GM10248 (cell line): ENCODE results near the gene NXPH1.

Experiments
- CTCF ChIA-PET: fragments of 300-600 bp; sonication (Branson Sonifier 250); formaldehyde crosslinking; extraction: SDS; loops from one replicate; lab custom pipeline; 2021; ENCODE audit warnings: antibody characterized with exemption; lab: Yijun Ruan, JAX
- POLR2A ChIA-PET: fragments of 350-650 bp; sonication (Branson Sonifier 250); formaldehyde crosslinking; extraction: SDS; loops from one replicate; lab custom pipeline; 2020; ENCODE audit warnings: antibody characterized with exemption; lab: Yijun Ruan, JAX
- DNase-seq: peaks from one replicate; pipeline ENCODE4 v3.0.0; 2012; ENCODE audit errors: extremely low spot score
- TF ChIP-seq, protein P1 (sequence below): IDR thresholded peaks from 2 replicates; pipeline ENCODE4 v1.5.1; 2012; ENCODE audit warnings: mild to moderate bottlenecking, low read depth; ENCODE audit errors: extremely low read depth, missing control alignments, control extremely low read depth

The NXPH1 gene

DNA sequence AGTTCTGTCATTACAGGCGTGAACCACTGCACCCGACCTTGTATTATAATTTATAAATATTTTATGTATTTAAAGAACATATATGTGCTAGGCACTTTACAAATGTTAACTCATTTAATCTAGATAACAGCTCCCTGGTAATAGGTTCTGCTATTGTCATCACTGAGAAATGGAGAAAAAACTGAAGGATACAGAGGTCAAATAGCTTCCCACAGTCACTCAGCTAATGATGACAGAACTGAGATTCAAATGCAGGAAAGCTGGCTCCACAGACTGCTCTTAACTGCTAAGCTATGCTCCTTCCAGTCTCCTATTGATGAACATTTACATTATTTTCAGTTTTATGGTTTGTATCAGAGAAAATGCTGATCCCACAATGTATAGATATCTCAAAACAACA lies 28.9 kb downstream of the NXPH1 start:
- POLR2A ChIA-PET: no interaction called here
- DNase-seq: no peak
- CTCF ChIA-PET: interaction anchor here (2.1 kb wide), 1 partner anchor 15 kb away, joined by 5 read pairs; no protein-coding TSS in a partner anchor
- TF ChIP-seq, protein P1, sequence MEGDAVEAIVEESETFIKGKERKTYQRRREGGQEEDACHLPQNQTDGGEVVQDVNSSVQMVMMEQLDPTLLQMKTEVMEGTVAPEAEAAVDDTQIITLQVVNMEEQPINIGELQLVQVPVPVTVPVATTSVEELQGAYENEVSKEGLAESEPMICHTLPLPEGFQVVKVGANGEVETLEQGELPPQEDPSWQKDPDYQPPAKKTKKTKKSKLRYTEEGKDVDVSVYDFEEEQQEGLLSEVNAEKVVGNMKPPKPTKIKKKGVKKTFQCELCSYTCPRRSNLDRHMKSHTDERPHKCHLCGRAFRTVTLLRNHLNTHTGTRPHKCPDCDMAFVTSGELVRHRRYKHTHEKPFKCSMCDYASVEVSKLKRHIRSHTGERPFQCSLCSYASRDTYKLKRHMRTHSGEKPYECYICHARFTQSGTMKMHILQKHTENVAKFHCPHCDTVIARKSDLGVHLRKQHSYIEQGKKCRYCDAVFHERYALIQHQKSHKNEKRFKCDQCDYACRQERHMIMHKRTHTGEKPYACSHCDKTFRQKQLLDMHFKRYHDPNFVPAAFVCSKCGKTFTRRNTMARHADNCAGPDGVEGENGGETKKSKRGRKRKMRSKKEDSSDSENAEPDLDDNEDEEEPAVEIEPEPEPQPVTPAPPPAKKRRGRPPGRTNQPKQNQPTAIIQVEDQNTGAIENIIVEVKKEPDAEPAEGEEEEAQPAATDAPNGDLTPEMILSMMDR: no peak

GRCh38 chr7:8465338-8465737 lies 31.9 kb downstream of the NXPH1 start:
- DNase-seq: no peak
- CTCF ChIA-PET: interaction anchor here (0.9 to 1.4 kb wide), 3 partner anchors 17 to 29 kb away, joined by 3 to 5 read pairs (median 4); no protein-coding TSS in a partner anchor
- TF ChIP-seq, protein P1: no peak
- POLR2A ChIA-PET: no interaction called here

- CTCF ChIA-PET: interaction anchor here (1.4 kb wide), 1 partner anchor 11 kb away, joined by 3 read pairs; no protein-coding TSS in a partner anchor
- POLR2A ChIA-PET: no interaction called here
- no peak for DNase-seq
- TF ChIP-seq, protein P1: no peak
These were observed 47.1 kb downstream of the NXPH1 start for GRCh38 chr7:8480527-8480926.

- ChIA-PET CTCF (interaction anchor here (1.4 kb wide), 1 partner anchor 12 kb away, joined by 3 read pairs; no protein-coding TSS in a partner anchor), POLR2A (no interaction called here)
- DNase-seq: no peak
- TF ChIP-seq, protein P1: no peak
These were observed 47.7 kb downstream of the NXPH1 start for GRCh38 chr7:8481096-8481495.

GRCh38 chr7:8481752-8482446 lies 48.5 kb downstream of the NXPH1 start:
- no peak for DNase-seq
- TF ChIP-seq, protein P1: no peak
- POLR2A ChIA-PET: no interaction called here
- CTCF ChIA-PET: interaction anchor here (1.3 to 1.4 kb wide), 2 partner anchors 12 to 19 kb away, joined by 3 read pairs; no protein-coding TSS in a partner anchor

- CTCF ChIA-PET: interaction anchor here (1.0 to 3.1 kb wide), 2 partner anchors 10 to 38 kb away, joined by 3 to 10 read pairs; no protein-coding TSS in a partner anchor
These were observed 57.1 kb downstream of the NXPH1 start for GRCh38 chr7:8490391-8491045.

More at GRCh38 chr7:8490391-8491045, 57.1 kb downstream of the NXPH1 start:
- TF ChIP-seq, protein P1: no peak
- no peak for DNase-seq
- POLR2A ChIA-PET: no interaction called here
